AG09319 (cell line): ENCODE measurements around the gene MYO1D.
"Not testable (repeated sequence)": the region's sequence is repeated elsewhere in the genome, so short reads cannot be mapped to it uniquely, and the experiment has no call there.

Experiments used
- DNase-seq: peaks from one replicate; pipeline ENCODE4 v3.0.0-alpha.2; 2010; ENCODE audit warnings: low read depth; ENCODE audit errors: extremely low read depth
- CTCF ChIP-seq: IDR thresholded peaks from 2 replicates; pipeline ENCODE4 v1.5.1; 2011; ENCODE audit warnings: low read depth, mild to moderate bottlenecking, inconsistent platforms, low read length, moderate library complexity

The MYO1D gene

GRCh38 chr17:32719689-32720088, 157.2 kb downstream of the MYO1D start:
- no peak for DNase-seq
- no peak for TF ChIP-seq CTCF

GRCh38 chr17:32714922-32715321, 162.0 kb downstream of the MYO1D start:
- DNase-seq: not testable (repeated sequence)

GRCh38 chr17:32714206-32714605, 162.7 kb downstream of the MYO1D start:
- DNase-seq: not testable (repeated sequence)

GRCh38 chr17:32713081-32713480, 163.8 kb downstream of the MYO1D start:
- TF ChIP-seq CTCF: no peak

GRCh38 chr17:32709562-32709961, 167.4 kb downstream of the MYO1D start:
- no peak for TF ChIP-seq CTCF
- DNase-seq: no peak

More at GRCh38 chr17:32713081-32713480, 163.8 kb downstream of the MYO1D start:
- DNase-seq: no peak

GRCh38 chr17:32701871-32702270, 175.1 kb downstream of the MYO1D start:
- no peak for TF ChIP-seq CTCF
- DNase-seq: no peak

- DNase-seq: no peak
- TF ChIP-seq CTCF: no peak
Observed at GRCh38 chr17:32699247-32699646, 177.7 kb downstream of the MYO1D start.

- DNase-seq: no peak
- TF ChIP-seq CTCF: no peak
Observed at GRCh38 chr17:32697728-32698625, 178.9 kb downstream of the MYO1D start.
